ELR (cell line): ENCODE measurements around the gene CALR3.
"Not testable (repeated sequence)": the region's sequence is repeated elsewhere in the genome, so short reads cannot be mapped to it uniquely, and the experiment has no call there.

Experiments
- DNase-seq: peaks from one replicate; pipeline ENCODE4 v3.0.0-alpha.2; 2015; ENCODE audit warnings: low read depth

Gene CALR3, protein sequence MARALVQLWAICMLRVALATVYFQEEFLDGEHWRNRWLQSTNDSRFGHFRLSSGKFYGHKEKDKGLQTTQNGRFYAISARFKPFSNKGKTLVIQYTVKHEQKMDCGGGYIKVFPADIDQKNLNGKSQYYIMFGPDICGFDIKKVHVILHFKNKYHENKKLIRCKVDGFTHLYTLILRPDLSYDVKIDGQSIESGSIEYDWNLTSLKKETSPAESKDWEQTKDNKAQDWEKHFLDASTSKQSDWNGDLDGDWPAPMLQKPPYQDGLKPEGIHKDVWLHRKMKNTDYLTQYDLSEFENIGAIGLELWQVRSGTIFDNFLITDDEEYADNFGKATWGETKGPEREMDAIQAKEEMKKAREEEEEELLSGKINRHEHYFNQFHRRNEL

DNA sequence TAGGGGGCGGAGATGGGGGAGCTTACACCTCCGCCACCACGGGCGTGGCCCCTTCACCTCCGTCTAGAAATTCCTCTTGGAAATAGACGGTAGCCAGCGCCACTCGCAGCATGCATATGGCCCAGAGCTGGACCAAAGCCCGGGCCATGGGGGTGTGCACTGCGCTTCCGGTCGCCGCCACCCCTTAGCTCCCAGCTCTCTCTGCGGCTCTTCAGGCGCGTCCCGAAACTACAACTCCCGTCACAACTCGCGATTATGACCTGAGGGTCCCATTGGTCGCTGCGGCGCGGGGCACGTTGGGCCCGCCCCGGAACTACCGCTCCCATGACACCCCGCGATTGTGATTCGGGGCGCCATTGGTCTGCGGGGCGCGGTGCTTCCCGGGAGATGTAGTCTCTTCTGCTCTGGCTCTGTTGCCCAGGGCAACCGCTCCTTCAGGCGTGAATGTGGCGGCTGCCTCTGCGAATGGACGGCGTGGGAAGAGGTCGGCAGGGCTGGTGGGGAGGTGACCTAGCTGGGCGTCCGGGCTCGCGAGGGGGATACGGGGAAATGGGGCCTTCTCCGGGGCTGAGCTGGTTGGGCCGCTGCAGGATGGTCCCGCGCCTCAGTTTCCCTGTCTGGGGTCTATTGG lies at the start of gene CALR3, which contains the start of gene C19orf44:
Gene CALR3, minus strand, starts transcription at position 186 of the 631 bp plus-strand sequence. Its CDS starts 38 bp downstream, at position 148.
Gene C19orf44, plus strand, starts transcription at position 413 of the 631 bp plus-strand sequence. CDS start 4,399 bp downstream, outside the sequence.
- DNase-seq, result peak; percentile 99

DNA sequence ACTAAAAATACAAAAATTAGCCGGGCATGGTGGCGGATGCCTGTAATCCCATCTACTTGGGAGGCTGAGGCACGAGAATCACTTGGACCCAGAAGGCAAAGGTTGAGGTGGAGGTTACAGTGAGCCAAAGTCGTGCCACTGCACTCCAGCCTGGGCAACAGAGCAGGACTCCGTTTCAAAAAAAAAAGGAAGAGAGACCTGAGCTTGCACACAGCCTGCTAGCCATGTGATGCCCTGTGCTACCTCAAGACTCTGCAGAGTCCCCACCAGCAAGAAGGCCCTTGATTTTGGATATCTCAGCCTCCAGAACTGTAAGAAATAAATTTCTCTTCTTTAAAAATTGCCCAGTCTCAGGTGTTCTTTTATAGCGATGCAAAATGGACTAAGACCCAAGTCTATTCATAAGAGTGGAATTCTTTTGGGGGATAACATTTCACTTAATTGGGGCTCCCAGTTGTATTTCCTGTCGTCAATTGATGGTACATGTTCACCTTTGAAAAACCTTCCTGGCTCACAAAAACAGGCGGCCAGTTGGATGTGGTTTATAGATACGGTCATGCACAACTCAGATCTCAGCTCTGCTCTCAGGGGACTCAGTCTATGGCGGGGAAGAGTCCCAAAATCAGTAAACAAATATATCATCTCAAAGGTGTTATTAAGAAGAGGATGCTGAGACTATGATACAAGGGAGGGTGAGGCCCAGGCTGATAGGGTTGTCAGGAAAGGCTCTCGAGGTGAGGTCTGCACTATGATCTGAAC lies 48.7 kb upstream of the CALR3 start:
- no peak for DNase-seq

DNA sequence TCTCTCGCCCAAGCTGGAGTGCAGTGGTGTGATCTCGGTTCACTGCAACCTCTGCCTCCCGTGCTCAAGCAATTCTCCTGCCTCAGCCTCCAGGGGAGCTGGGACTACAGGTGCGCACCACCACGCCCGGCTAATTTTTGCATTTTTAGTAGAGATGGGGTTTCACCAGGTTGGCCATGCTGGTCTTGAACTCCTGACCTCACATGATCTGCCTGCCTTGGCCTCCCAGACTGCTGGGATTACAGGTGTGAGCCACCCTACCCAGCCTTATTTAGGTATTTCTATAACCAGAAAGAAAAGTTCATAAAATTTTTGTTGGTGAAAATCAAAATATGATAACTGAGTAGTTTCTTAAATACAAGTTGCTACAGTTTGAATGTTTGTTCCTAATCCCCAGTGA lies 47.8 kb upstream of the CALR3 start:
- not testable (repeated sequence) for DNase-seq

DNA sequence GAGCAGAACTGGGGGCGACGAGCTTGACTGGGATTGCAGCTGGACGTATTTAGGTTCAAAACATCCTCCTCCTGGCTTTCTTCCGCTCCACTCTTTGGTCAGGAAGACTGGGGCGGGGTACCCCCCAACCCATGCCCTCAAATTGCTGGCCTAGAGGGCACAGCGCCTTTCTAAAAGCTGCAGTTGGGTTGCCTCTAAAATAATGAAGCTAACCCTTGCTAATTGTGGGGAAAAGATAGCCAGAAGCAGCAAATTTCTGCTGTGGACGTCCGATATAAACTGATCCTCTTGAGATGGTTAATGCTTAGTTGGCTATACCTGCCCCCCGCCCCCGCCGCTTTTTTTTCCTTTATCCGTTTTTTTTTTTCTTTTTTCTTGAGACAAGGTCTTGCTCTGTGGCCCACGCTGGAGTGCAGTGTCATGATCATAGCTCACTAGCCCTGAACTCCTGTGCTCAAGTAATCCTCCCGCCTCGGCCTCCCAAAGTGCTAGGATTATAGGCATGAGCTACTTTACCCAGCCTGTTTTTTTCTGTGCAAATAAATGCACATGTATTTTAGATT lies 47.0 kb upstream of the CALR3 start:
- DNase-seq, result peak; percentile 34

DNA sequence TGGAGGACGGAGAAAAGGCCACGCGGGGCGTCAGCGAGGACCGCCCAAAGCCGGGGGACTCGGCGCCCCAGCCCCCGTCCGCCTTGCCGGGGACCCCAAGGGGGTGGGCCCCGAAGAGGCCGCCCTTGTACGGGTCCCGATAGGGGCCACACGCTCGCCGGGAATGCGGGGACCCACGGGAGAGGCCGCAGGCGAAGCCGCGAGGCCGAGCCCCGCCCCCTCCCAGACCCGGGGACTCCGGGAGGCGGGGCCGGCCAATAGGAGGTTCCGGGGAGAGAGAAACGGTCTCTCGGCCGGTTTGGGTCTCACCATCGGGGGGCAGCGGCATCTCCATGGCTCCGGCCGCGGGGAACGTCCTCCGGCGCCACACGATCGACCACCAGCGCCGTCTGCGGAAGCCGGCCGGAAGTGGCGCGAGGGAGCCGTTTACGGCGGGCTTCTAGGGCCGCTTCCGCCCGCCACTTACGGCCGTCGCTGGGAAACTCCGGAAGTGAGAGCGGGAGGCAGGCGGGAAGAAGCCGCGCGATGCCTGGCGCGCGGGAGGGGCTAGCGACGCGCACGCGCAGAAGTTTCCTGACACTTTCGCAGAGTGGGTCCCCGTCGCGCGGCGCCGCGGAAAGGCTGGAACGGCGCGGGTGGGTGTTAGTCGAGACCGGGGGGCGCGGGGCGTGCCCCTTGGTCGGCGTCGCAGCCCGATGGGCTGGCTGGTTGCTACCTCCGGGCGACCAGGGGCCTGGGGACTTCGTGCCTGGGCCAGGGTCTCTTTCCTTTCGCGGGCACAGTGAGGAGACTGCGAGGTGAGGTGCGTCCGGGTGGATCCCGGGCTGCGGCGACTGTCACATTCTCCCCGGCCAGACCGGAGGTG lies 46.3 kb upstream of the CALR3 start, which contains the start of gene CHERP:
Gene CHERP, minus strand, starts transcription at position 393 of the 865 bp plus-strand sequence. Its CDS starts 59 bp downstream, at position 334.
- peak; percentile 96 for DNase-seq

DNA sequence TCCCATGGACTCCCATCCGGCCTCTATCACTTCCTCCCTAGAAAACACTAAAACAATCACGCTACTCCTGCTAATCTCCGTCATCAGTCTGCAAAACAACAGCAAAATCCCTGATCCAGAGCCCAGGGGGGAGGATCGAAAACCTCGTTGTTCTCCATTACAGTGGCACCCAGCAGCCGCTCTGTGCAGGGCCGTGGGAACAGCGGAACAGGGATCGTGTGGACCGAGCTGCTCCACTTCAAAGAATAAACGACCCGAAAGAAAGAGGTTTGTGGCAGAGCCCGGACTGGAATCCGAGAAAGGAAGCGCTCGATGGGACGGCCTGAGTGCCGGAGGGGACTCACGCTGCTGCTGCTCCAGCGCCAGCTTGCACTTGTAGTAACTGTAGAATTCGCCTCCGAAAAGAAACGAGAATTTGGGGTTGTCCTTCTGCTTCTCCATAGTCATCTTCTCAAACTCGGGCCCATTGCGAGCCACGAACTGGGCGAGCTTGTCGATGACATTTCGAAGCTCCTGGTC lies 45.6 kb upstream of the CALR3 start:
- DNase-seq, result peak; percentile 42

DNA sequence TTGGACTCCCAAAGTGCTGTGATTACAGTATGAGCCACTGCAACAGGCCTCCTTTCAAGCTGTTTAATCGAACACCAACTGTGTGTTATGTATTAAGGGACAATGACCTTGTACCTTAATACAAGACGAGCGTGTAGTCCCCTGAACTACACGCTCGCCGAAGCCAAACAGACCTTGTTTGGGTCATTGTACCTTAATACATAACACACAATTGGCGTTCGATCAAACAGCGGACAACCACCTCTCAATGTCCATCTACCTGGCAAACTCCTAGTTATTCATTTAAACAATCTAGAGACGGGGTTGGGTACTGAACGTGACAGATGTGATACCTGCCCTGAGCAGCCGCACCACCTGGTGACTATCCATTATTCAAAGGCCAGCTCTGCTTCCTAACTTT lies 45.0 kb upstream of the CALR3 start:
- DNase-seq, result no peak

DNA sequence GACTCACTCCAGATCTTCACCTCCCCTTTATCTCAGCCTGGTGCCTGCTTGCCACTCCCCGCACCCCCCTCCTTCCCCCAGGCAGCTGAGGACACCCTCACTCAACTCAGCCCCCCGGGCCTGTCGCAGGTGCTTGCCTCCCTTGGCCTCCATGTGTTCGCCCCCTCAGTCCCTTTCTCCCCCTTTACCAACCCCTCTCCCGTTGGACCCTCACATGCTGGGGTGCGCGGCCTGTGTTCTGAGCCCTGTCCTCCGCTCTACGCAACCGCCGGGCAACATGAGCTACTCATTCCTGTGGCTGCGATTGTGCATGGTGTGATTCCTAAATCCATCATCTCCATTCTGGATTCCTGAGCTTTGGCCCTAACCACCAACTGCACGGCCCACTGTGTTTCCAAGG lies 41.1 kb upstream of the CALR3 start:
- no peak for DNase-seq

DNA sequence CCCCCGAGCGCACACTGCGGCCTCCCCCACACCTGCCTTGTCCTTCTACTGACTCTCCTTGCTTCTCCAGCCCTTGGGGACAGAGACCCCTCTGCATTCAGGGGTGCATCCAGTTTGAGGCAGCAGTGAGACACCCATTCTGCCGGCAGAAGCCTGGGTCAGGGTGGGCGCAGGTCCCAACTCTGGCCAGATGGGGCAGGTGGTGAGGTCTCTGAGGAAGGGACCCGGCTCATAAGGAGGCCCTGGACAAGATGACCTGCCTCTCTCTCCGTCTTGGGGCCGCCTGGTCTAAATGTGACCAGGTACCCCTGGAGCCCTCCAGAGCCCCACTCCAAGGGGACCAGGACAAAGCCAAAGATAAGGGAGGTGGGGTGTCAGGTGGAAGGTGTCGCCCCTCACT lies 40.2 kb upstream of the CALR3 start:
- DNase-seq, result no peak

DNA sequence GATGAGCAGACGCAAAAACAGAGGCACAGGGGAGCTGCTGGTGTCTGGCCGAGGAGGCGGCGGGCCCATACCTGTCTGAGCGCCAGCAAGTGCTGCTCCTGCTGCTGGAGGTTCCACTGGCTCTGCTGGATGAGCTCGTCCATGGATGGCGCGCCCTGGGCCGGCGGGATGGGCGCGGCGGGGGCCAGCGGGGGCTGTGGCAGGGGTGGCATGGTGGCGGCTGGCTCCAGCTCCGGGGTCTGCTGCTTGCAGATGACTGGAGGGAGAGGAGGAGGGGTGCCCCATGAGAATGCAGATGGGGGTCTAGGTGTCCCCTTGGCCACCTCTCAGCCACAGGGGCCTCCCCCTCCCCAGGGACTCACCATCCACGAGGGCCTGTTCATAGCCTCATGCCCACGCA lies 39.4 kb upstream of the CALR3 start:
- no peak for DNase-seq

DNA sequence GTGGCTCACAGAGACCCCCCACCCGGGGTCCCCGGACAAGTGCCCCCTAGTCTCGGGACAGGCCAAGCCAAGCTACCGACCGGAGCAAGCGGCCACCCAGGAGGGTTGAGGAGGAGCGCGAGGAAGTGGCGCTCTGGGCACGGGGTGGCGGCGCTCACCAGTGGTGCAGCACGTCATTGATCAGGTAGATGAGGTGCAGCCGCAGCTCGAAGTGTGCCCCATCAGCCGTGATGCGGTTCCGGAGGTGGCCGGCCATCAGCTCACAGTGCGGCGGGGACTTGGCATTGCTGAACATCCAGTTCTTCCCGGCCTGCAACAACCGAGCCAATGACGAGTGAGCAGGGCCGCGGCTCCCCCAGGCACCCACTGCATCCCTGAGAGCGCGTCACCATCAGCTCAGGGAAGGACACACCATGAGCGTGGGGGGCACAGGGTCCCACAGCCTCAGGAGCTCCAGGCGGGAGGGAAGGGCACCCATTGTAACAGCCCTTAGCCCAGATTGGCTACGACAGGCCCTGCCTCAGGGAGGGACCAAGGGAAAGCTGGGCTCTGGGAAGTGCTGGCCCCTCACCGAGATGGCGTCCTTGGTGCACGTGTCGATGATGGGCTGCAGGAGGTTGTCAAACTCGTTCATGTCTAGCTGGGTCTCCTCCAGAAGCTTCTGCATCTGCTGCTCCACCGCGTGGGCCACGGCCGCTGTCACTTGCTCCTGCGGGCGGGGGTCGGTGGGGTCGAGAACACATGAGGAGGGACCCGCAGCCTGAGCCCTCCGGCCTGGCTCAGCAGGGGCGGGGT lies 36.7 kb upstream of the CALR3 start:
- no peak for DNase-seq

DNA sequence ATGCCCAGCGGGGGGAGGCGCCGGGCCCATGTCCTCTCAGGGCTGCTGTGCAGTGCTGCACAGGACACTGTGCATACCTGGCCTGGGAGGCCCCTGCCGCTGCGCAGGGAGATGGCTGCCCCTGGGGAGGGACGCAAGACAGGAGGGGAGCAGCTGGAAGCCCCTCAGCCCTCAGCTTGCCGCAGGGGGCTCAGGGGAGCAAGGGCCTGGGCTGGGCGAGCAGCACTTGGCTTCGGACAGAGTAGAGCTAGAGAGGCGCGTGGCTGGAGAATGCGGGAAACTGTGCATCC lies 35.4 kb upstream of the CALR3 start:
- DNase-seq, result no peak

DNA sequence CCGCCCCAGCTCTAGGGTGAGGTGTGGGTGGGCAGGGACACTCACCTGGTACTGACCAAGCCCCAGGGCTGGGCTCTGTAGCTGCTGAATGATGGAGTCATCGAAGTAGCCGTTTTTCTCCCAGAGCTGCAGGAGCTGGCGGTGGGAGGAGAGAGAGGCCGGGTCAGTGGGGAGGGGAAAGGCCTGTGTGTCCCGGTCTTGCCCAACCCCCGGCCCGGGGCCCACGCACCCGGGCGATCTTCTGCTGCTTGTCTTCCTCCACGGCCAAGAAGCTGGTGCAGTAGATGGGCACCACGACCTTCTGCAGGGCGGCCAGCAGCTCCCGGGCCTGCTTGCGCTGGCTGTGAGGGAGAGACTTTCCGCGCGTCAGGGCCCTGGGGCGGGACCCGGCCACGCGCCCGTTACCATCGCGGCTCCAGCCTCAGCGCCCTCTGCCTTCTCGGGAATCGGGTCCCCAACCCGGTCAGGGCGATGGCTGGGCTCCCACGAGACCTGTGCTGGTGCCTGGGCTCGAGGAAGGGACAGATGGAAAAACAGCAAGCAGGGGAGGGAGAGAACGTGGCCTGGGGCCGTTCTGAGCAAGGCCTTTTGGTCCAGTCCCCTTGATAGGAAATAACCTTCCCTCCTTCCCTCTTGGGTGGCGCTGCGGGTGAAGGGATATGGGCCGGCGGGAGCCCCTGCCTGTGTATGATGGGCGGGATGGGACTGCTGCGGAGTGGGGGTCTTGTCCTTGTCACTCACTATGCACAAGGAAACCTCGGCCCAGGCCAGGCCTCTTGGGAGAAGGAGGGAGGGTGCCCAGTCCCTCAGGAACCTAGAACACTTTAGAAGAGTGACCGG lies 34.8 kb upstream of the CALR3 start:
- no peak for DNase-seq

DNA sequence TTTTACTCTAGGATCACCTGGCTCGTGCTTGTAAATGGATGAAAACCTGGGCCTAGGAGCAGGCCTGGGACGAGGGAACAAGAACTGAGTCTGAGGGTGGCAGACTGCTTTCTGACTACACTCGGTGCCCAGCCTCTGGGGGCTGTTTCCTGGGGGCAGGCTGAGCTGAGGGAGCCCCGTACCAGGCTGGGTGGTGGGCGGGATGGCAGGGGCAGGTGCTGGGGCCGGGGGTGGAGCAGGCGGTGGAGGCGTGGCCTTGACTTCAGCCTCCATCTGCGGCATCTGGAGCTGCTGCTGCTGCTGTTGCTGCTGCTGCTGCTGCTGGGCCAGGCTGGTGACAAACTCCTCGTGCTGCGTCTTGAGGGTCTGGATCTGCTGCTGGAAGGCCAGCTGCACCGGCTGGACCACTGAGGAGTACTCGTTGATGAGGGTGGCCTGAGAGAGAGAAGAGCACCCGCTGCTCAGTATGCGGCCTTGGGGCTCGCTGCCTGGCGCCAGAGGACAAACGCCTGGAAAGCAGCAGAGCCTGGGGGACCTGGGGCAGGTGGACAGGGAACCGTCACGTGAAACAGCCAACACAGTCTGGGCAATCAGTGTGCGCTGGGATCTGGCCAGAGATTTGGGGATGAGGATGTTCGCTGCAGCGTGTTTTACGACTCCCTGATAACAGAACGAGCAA lies 33.6 kb upstream of the CALR3 start:
- DNase-seq, result no peak

DNA sequence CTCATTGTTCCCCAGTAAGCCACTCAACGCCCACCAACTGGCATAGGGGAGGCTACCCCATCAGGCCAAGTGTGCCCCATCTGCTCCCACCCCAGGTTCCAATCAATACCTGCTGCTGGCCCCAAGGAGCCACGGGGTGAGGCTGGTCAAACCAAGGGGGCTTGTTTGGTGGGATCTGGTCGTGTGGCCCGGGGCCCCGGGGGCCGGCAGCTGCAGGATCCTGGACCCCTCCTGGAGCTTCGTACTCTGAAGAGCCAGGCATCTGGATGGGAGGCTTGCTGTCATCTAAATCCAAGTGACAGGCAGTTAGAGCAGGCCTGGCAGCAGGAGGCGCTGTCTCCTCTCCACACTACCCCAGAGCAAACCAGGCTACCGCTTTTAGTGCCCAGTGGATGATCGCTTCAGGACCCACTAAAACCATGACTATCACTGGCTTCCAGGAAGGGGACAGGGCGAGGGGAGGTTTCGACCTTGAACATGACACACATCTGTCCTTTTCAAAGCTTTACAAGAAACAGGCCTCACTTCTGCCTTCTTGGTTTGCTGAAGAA lies 32.1 kb upstream of the CALR3 start:
- DNase-seq, result peak; percentile 35

DNA sequence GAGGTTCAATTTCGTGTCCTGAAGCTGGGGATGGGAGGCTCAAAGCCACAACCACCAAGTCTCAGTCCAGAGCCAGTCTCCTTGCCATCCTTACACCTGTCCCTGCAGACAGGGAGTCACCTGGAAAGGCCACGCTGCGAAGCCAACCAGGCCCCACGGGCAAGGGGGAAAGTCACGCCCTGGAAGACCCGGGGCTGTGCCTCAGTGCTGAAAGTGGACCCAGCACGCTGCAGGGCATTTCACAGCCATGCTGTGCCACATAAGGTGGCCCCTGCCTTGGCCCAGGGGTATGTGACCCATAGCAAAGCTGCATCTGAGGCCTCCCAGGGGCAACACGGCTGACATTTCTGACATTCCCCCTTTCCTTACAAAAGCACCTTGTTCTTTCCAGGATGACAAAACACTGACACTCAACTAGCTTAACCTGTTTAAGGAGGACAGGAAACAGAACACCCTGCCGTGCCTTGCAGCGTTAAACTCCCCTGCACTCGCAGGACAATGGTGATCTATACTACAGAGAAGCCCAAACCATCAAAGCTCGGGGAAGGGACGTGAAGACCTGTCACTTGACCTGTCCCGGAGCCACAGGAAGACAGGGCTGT lies 31.5 kb upstream of the CALR3 start:
- DNase-seq, result no peak

DNA sequence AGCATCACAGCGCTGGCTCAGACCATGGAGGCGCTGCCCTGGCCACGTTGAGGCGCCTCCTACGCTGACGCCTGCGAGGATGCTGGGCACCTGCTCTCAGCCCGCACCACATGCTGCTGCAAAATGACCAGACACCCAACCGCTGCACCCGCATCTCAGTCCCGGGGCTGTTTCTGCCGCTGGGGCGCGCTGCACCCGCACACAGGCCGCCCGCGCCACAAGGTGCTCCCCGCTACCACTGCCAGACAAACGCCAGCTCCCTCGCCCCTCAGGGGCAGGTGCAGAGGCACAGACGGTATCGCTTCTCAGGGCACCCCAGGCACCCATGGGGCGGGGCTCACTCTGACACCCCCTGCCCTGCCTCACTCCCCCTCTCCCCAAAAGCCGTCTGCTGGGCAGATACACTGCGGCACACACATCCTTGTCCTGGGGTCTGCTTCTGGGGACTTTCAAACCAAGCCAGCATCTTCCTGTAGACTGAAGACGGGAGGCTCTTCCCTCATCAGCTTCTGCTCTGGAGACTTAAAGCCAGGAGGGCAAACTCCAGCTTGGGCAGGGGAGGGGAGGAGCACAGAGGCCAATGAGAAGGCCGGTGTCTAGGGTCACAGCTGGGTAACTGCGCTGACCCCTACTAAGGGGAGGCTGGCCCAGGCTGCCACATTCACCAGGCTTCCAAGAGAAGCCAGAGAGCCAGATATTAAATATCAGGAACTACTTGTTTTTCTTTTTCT lies 29.9 kb upstream of the CALR3 start:
- no peak for DNase-seq
